Heart right ventricle (tissue), 16 donors: Measurements from ENCODE around the gene IRS2. TPM values are rescaled to one million over a fixed set of nuclear protein-coding genes. Genes with fewer than 3 reads are reported as not detected.

ENCODE experiments used
- ATAC-seq, 8 donors: fragments of 200-7000 bp; cut with Tn5 transposase; one replicate each; pipeline ENCODE4 v1.9.1; 2020; ENCODE audit warnings: mild to moderate bottlenecking in 8 of 8, moderate library complexity in 8 of 8, moderate number of reproducible peaks in 1 of 8
- DNase-seq, 2 donors: peaks; one replicate each; pipeline ENCODE4 v3.0.0-alpha.2; 2020
- H3K27ac ChIP-seq, 10 donors: fragments of 200-600 bp; sonication (generic) in 2 of 10; one replicate each; pipeline versions ENCODE4 v1.5.0 to v1.8.0; 2020 to 2022; ENCODE audit warnings: mild to moderate bottlenecking in 3 of 10
- H3K27me3 ChIP-seq, 7 donors: fragments of 200-600 bp; one replicate each; pipeline ENCODE4 v1.8.0; 2021 to 2022; ENCODE audit warnings: mild to moderate bottlenecking in 2 of 7
- H3K36me3 ChIP-seq, 9 donors: fragments of 200-600 bp; sonication (generic) in 1 of 9; one replicate each; pipeline versions ENCODE4 v1.5.0 to v1.8.0; 2020 to 2022; ENCODE audit warnings: mild to moderate bottlenecking in 2 of 9
- H3K4me1 ChIP-seq, 9 donors: fragments of 200-600 bp; sonication (generic) in 1 of 9; one replicate each; pipeline versions ENCODE4 v1.5.0 to v1.8.0; 2020 to 2022; ENCODE audit warnings: mild to moderate bottlenecking in 4 of 9
- H3K4me3 ChIP-seq, 10 donors: fragments of 200-600 bp; sonication (generic) in 2 of 10; one replicate each; pipeline versions ENCODE4 v1.5.0 to v1.8.0; 2020 to 2022; ENCODE audit warnings: mild to moderate bottlenecking in 7 of 10, moderate library complexity in 2 of 10
- H3K9me3 ChIP-seq, 11 donors: fragments of 200-600 bp in 10 of 11; sonication (generic) in 2 of 11; one replicate each; pipeline versions ENCODE4 v1.5.0 to v1.8.0; 2013 to 2022; ENCODE audit warnings: mild to moderate bottlenecking in 2 of 11, control low read depth in 1 of 11, moderate library complexity in 1 of 11
- WGBS, 2 donors: extraction: QIAGEN DNeasy Blood & Tissue Kit; methylation state at CpG; one replicate each; pipeline ENCODE4 v1.1.7; 2013; ENCODE audit warnings: inconsistent platforms in 1 of 2; 5-methylcytosine and 5-hydroxymethylcytosine counted together
- intact Hi-C, 10 donors: fragments of 100-400 bp; cut with DNase I; formaldehyde crosslinking; loops; one replicate each; pipeline versions ENCODE4 v1.11.1 to v1.14.2; 2022
- polyA plus RNA-seq, 2 donors: library from polyadenylated mRNA; stranded (reverse); fragments of 200-250 nt; gene quantifications; one replicate each; pipeline ENCODE4 v1.2.3, GENCODE V29; 2013
- total RNA-seq, 10 donors: library from RNA; stranded (reverse); fragmentation: NEBNext Ultra II Directional in 3 of 10; extraction: Animal tissue kit (Norgen Biotek cat#: 25700) in 3 of 10; gene quantifications; one replicate each; pipeline versions ENCODE4 v1.2.1 to v1.2.4, GENCODE V29; 2021 to 2023
- TF ChIP-seq, protein P1 (sequence below), 9 donors: fragments of 200-600 bp; sonication (generic) in 2 of 9; IDR thresholded peaks; one replicate each; pipeline versions ENCODE4 v1.5.0 to v1.8.0; 2021 to 2022; ENCODE audit warnings: antibody characterized with exemption in 9 of 9, mild to moderate bottlenecking in 5 of 9, moderate library complexity in 1 of 9
- donor health status: Arrhythmogenic right ventricular cardiomyopathy.
- donor health status: ischemic (EF 13 %, LVEDD 7.1; RV severe dilation, severe dysfunction).
- donor health status: healthy with polysubstance abuse.
- donor health status: DM: no; HTN: yes; CAD: no.
- donor health status: DM: no; HTN: no; CAD: no.
- donor health status: ischemic (EF 25% LVEDD 6.9; RV normal size, moderate dysfunction).
- donor health status: ischemic (EF 25% LVEDD 5.7; RV mildly dilated, moderate dysfunction).
- donor health status: healthy.
- donor health status: DM: yes; HTN: yes; CAD: no.
- donor health status: Ischemic cardiomyopathy.
- donor health status: ischemic (EF 35%, LVEDD 5.7; RV mildly dilated, moderate dysfunction).
- donor health status: nonischemic (EF 11% LVEDD 7.7; RV severe dilation, severe dysfunction).
- donor health status: DM: yes; HTN: yes; CAD: no.
- donor health status: PGD.
- donor health status: ischemic (EF 29% LVEDD 5.4; RV normal size, mild dysfunction).
- donor health status: nonischemic (EF 23%, LVEDD 6.1; RV moderate dilation, normal function).

IRS2 gene
- total and polyA plus RNA-seq, 12 donors, result 4.2 to 49.3 (median 13.7) TPM

DNA sequence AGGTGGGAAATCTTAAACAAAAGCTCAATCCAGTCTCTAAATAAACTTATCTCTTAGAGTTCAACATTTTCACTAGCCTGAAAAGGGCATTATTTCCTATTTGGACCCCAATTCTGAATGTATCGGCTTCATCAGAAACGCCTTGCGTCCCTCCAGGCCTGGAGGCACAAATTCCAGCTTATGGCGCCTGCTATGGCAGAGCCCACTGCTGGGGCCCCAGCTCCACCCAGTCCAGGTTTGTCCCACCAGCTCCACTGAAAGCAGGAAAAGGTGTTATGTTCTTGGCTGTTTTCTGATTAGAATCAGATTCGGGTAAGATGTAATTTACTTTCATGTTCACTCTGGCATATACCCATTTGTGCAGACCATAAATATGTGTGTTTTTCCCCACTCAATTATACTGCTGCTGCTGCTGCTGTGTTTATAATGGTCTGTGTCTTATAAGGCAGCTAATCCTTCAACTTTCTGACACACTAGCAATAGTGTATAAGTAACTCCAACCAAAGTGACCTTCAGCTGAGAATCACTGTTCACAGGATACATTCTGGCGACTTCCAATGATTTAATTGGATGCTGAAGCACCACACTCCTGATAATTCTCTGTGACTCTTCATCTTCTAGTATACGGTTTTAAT is 6.4 kb downstream of the IRS2 start:
- Histone ChIP-seq H3K4me1 (peaks cover 4 to 79% (median 67%) of the 10 kb centered on the region in 9 donors), H3K27me3 (peaks cover 0 to 6% (median 1%) of the 10 kb centered on the region in 7 donors), H3K9me3 (no peaks in the 10 kb centered on the region), H3K36me3 (peaks cover 0 to 35% (median 16%) of the 10 kb centered on the region in 9 donors), H3K4me3 (peak overlapping the region in 9 of 10 donors; percentile 38 to 55 (median 44)), H3K27ac (peak overlapping the region in 1 of 10 donors; percentile 6)
- ATAC-seq (no peak), DNase-seq (no peak)
- 68 to 71% methylated on average over 7 of the region's 7 CpGs for WGBS, 2 donors
- intact Hi-C loops, result loop anchor here (5.0 to 10.0 kb wide), 11 partner anchors 85 to 818 kb away; no protein-coding TSS in a partner anchor
- TF ChIP-seq, protein P1, sequence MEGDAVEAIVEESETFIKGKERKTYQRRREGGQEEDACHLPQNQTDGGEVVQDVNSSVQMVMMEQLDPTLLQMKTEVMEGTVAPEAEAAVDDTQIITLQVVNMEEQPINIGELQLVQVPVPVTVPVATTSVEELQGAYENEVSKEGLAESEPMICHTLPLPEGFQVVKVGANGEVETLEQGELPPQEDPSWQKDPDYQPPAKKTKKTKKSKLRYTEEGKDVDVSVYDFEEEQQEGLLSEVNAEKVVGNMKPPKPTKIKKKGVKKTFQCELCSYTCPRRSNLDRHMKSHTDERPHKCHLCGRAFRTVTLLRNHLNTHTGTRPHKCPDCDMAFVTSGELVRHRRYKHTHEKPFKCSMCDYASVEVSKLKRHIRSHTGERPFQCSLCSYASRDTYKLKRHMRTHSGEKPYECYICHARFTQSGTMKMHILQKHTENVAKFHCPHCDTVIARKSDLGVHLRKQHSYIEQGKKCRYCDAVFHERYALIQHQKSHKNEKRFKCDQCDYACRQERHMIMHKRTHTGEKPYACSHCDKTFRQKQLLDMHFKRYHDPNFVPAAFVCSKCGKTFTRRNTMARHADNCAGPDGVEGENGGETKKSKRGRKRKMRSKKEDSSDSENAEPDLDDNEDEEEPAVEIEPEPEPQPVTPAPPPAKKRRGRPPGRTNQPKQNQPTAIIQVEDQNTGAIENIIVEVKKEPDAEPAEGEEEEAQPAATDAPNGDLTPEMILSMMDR (IDR thresholded peaks at IDR 0.05), result no peak

DNA sequence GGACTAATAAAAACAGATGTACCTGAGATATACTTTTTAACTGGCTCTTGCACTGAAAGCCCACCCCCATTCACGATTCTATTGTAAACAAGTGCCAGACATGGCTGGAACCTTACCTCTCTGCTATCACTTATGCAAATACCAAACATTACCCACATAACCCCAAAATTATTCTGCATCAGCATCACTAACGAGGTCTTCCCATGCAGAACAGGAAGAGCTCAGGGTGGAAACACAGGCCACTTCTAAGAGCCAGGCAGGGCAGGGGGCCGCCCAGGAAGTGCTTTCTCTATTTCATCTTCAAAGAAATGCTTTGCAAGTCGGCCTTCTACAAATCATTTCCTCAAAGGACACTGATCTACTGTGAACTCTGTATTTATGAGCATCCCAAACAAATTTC is 7.3 kb downstream of the IRS2 start:
- ATAC-seq, result no peak
- peak overlapping the region in 8 of 10 donors; percentile 4 to 55 (median 44) for H3K4me3 ChIP-seq
- no peaks in the 10 kb centered on the region for H3K9me3 ChIP-seq
- H3K4me1 ChIP-seq, result peaks cover 4 to 75% (median 64%) of the 10 kb centered on the region in 9 donors
- DNase-seq, result no peak
- H3K27me3 ChIP-seq, result peaks cover 0 to under 1% (median 0%) of the 10 kb centered on the region in 7 donors
- peaks cover 0 to 35% (median 16%) of the 10 kb centered on the region in 9 donors for H3K36me3 ChIP-seq
- TF ChIP-seq, protein P1 (IDR thresholded peaks at IDR 0.05), result no peak
- intact Hi-C loops, result loop anchor here in 1 of 10 donors (5.0 kb wide), 1 partner anchor 802 kb away; no protein-coding TSS in a partner anchor
- WGBS, 2 donors, result 55 to 60% methylated on average over 4 of the region's 4 CpGs
- no peak overlapping the region for H3K27ac ChIP-seq

DNA sequence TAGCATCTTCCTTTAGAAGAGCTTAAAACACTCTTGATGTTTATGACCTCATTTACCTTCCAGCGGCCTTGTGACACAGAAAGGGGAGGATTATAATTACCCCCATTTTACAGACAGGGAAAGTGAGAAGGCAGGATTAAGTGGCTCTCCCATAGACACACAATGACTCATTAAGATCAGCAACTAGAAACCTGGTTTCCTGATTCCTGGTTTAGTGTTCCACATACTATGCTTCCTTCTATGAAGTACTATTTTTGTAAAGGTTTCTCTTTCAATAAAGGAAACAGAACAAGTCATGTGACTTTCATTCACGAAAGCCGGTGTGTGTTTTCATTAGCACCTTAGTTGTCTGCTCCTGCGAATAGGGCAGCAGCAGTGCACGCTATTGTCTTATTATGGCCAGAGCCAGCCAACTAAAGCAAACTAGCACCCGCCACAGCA is 8.3 kb downstream of the IRS2 start:
- intact Hi-C loops, result loop anchor here in 1 of 10 donors (5.0 kb wide), 1 partner anchor 801 kb away; no protein-coding TSS in a partner anchor
- H3K36me3 ChIP-seq, result peaks cover 0 to 25% (median 12%) of the 10 kb centered on the region in 9 donors
- DNase-seq (no peak), ATAC-seq (peak in 2 of 8 donors; percentile 28 to 54)
- peaks cover 4 to 66% (median 62%) of the 10 kb centered on the region in 9 donors for H3K4me1 ChIP-seq
- TF ChIP-seq, protein P1 (IDR thresholded peaks at IDR 0.05), result no peak
- H3K9me3 ChIP-seq, result no peaks in the 10 kb centered on the region
- H3K27ac ChIP-seq, result no peak overlapping the region
- H3K27me3 ChIP-seq, result no peaks in the 10 kb centered on the region
- peak overlapping the region in 1 of 10 donors; percentile 10 for H3K4me3 ChIP-seq
- 41 to 46% methylated on average over 6 of the region's 6 CpGs for WGBS, 2 donors

DNA sequence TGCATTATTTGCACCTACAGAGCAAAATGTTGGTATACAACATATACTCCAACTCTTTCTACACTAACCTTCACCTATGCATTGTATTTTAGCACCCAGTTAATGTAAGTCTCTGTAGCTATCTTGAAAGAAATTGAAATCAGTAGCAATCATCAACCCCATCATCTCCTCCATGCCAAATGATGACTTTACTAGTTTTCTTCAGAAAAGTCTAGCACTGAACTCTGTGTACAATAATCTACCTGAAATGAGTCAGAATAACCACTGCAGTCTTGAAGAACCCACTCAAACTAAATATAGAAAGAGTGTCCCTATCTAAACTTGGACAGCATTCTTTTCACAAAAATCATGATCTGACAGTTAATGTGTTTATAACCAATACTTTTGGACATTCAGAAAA is 9.8 kb downstream of the IRS2 start:
- Histone ChIP-seq H3K36me3 (peaks cover 0 to 18% (median under 1%) of the 10 kb centered on the region in 9 donors), H3K4me3 (no peak overlapping the region), H3K4me1 (peaks cover 2 to 60% (median 52%) of the 10 kb centered on the region in 9 donors), H3K27me3 (no peaks in the 10 kb centered on the region), H3K9me3 (no peaks in the 10 kb centered on the region), H3K27ac (no peak overlapping the region)
- DNase-seq (no peak), ATAC-seq (no peak)
- intact Hi-C loops, result loop anchor here in 1 of 10 donors (5.0 kb wide), 1 partner anchor 799 kb away; no protein-coding TSS in a partner anchor
- TF ChIP-seq, protein P1 (IDR thresholded peaks at IDR 0.05), result no peak
